IMR-90 (cell line): ENCODE results near the gene GAREM2. TPM values are rescaled to one million over a fixed set of nuclear protein-coding genes. Genes with fewer than 3 reads are reported as not detected.

ENCODE experiments used
- ATAC-seq: fragments of 200-7000 bp; cut with Tn5 transposase; 2 replicates; pipeline ENCODE4 v1.9.1; 2020; ENCODE audit warnings: low read depth, mild to moderate bottlenecking, moderate library complexity
- BruUV-seq: library from RNA; stranded (reverse); fragments of 400-500 nt; replicated peaks from 2 replicates; lab custom pipeline; 2021; lab: Mats Ljungman, UMichigan
- CTCF ChIA-PET: fragments of 300-600 bp; formaldehyde crosslinking; extraction: SDS; loops from one replicate; lab custom pipeline; 2021; ENCODE audit warnings: antibody characterized with exemption; lab: Yijun Ruan, JAX
- POLR2A ChIA-PET: fragments of 300-600 bp; sonication (Branson Sonifier 250); formaldehyde crosslinking; loops from one replicate; lab custom pipeline; 2022; ENCODE audit warnings: antibody characterized with exemption; ENCODE audit not compliant: unreplicated experiment; lab: Charles Lee
- DNase-seq: peaks from one replicate; pipeline ENCODE4 v3.0.0; 2013
- H2AFZ ChIP-seq: replicated peaks from 2 replicates; pipeline ENCODE3; 2013; ENCODE audit warnings: low read length, mild to moderate bottlenecking; ENCODE audit not compliant: poor library complexity
- H2AK5ac ChIP-seq: 2 replicates; pipeline ENCODE4 v1.6.1; 2013; ENCODE audit warnings: low read depth, low read length, inconsistent platforms
- H2AK9ac ChIP-seq: replicated peaks from 2 replicates; pipeline ENCODE3; 2013; ENCODE audit warnings: mild to moderate bottlenecking, low read depth, low read length, moderate library complexity; ENCODE audit not compliant: poor library complexity
- H2BK120ac ChIP-seq: 2 replicates; pipeline ENCODE4 v1.6.1; 2013; ENCODE audit warnings: low read depth, low read length, inconsistent platforms
- H2BK15ac ChIP-seq: 3 replicates; pipeline ENCODE4 v1.6.1; 2013; ENCODE audit warnings: low read depth, low read length, inconsistent platforms
- H2BK20ac ChIP-seq: 2 replicates; pipeline ENCODE4 v1.6.1; 2013; ENCODE audit warnings: low read depth, mild to moderate bottlenecking, inconsistent platforms, low read length, moderate library complexity
- H2BK5ac ChIP-seq: 2 replicates; pipeline ENCODE4 v1.6.1; 2013; ENCODE audit warnings: mild to moderate bottlenecking, low read depth, low read length, inconsistent platforms; ENCODE audit not compliant: poor library complexity, severe bottlenecking
- H3K14ac ChIP-seq: replicated peaks from 2 replicates; pipeline ENCODE4 v1.6.1; 2013; ENCODE audit warnings: low read depth, low read length, inconsistent platforms
- H3K18ac ChIP-seq: 2 replicates; pipeline ENCODE4 v1.6.1; 2013; ENCODE audit warnings: low read depth, low read length, control low read depth
- H3K23ac ChIP-seq: 2 replicates; pipeline ENCODE4 v1.6.1; 2013; ENCODE audit warnings: low read depth, low read length, inconsistent platforms
- H3K27ac ChIP-seq: 2 replicates; pipeline ENCODE4 v1.5.1; 2013; ENCODE audit warnings: mild to moderate bottlenecking, control low read depth, low read length; ENCODE audit not compliant: insufficient read depth
- H3K27me3 ChIP-seq: 2 replicates; pipeline ENCODE4 v1.6.1; 2013; ENCODE audit warnings: low read length; ENCODE audit not compliant: control insufficient read depth, insufficient read depth
- H3K36me3 ChIP-seq: 2 replicates; pipeline ENCODE4 v1.6.1; 2013; ENCODE audit warnings: low read length, mixed read lengths; ENCODE audit not compliant: control insufficient read depth, insufficient read depth
- H3K4ac ChIP-seq: 2 replicates; pipeline ENCODE4 v1.6.1; 2013; ENCODE audit warnings: low read depth, low read length, inconsistent platforms
- H3K4me1 ChIP-seq: 2 replicates; pipeline ENCODE4 v1.6.1; 2013; ENCODE audit warnings: low read length, mixed read lengths; ENCODE audit not compliant: control insufficient read depth, insufficient read depth
- H3K4me2 ChIP-seq: 2 replicates; pipeline ENCODE4 v1.6.1; 2013; ENCODE audit warnings: low read depth, mild to moderate bottlenecking, control low read depth, low read length, moderate library complexity
- H3K4me3 ChIP-seq: 2 replicates; pipeline ENCODE4 v1.5.1; 2013; ENCODE audit warnings: low read depth, mild to moderate bottlenecking, control low read depth, low read length, moderate library complexity; ENCODE audit not compliant: insufficient read depth
- H3K56ac ChIP-seq: 2 replicates; pipeline ENCODE4 v1.6.1; 2013; ENCODE audit warnings: low read length, inconsistent platforms; ENCODE audit not compliant: insufficient read depth; ENCODE audit errors: extremely low read depth
- H3K79me1 ChIP-seq, 2 experiments: 2 replicates each; pipeline ENCODE4 v1.6.1; 2013; ENCODE audit warnings: low read length in 2 of 2, inconsistent platforms in 1 of 2, low read depth in 1 of 2
- H3K9ac ChIP-seq: 2 replicates; pipeline ENCODE4 v1.6.1; 2013; ENCODE audit warnings: low read depth, low read length, control low read depth
- H3K9me1 ChIP-seq: 2 replicates; pipeline ENCODE4 v1.6.1; 2013; ENCODE audit warnings: low read length, inconsistent platforms; ENCODE audit not compliant: insufficient read depth
- H3K9me3 ChIP-seq: 2 replicates; pipeline ENCODE4 v1.6.1; 2013; ENCODE audit warnings: low read length; ENCODE audit not compliant: control insufficient read depth, insufficient read depth
- H4K20me1 ChIP-seq: 2 replicates; pipeline ENCODE4 v1.6.1; 2013; ENCODE audit warnings: low read length, inconsistent platforms; ENCODE audit not compliant: insufficient read depth
- H4K5ac ChIP-seq: 2 replicates; pipeline ENCODE4 v1.6.1; 2013; ENCODE audit warnings: mild to moderate bottlenecking, low read depth, low read length, control low read depth
- H4K8ac ChIP-seq, 2 experiments: 2 replicates each; pipeline ENCODE4 v1.6.1; 2013; ENCODE audit warnings: low read depth in 2 of 2, low read length in 2 of 2, control low read depth in 1 of 2, inconsistent platforms in 1 of 2
- H4K91ac ChIP-seq: 2 replicates; pipeline ENCODE4 v1.6.1; 2013; ENCODE audit warnings: low read depth, low read length, inconsistent platforms; ENCODE audit not compliant: insufficient read depth
- CEBPB ChIP-seq: IDR thresholded peaks from 2 replicates; pipeline ENCODE4 v1.6.1; 2012; ENCODE audit warnings: low read depth, low read length, improper control_type of control experiment
- USF2 ChIP-seq: fragments of 150-350 bp; IDR thresholded peaks from 2 replicates; pipeline ENCODE4 v1.6.1; 2017; ENCODE audit warnings: mild to moderate bottlenecking, antibody characterized with exemption, low read length, low read depth
- WGBS, 2 experiments: methylation state at CpG; one replicate each; pipeline versions ENCODE4 v1.1.5 to v1.1.7; 2013; ENCODE audit warnings: missing lambda C conversion rate in 2 of 2; ENCODE audit not compliant: insufficient read length in 1 of 2; ENCODE audit errors: extremely low coverage in 2 of 2; 5-methylcytosine and 5-hydroxymethylcytosine counted together
- dilution Hi-C: fragments of 300-500 bp; cut with HindIII; formaldehyde crosslinking; loops from one replicate; pipeline ENCODE4 v1.14.3; 2018; ENCODE audit warnings: low sequenced_read_pairs; ENCODE audit not compliant: unreplicated experiment
- in situ Hi-C: fragments of 300-500 bp; cut with MboI; formaldehyde crosslinking; loops from 3 replicates; pipeline ENCODE4 v1.14.3; 2019; ENCODE audit warnings: low sequenced_read_pairs, inconsistent platforms, mixed read lengths
- intact Hi-C: fragments of 100-400 bp; cut with micrococcal nuclease; formaldehyde crosslinking; loops from 2 replicates; pipeline ENCODE4 v1.10.0; 2022
- polyA plus RNA-seq, 3 experiments: library from polyadenylated mRNA; depleted of rRNA; stranded (reverse); fragments of >200 nt; gene quantifications; 2 replicates each; pipeline ENCODE4 v1.2.3, GENCODE V29; 2012; ENCODE audit warnings: low replicate concordance in 1 of 3
- total RNA-seq: library from RNA; depleted of rRNA; stranded (reverse); fragments of >200 nt; gene quantifications from 2 replicates; pipeline ENCODE4 v1.2.3, GENCODE V29; 2012; rRNA removed

Gene GAREM2
- total and polyA plus RNA-seq, 2 of the 4 experiments (the other 2 are of a cell fraction), result 0.36 to 1.8 TPM

- no peak overlapping the region for H3K4ac ChIP-seq
- TF ChIP-seq CEBPB, result peak; percentile 89
- TF ChIP-seq USF2, result no peak
- H2BK15ac ChIP-seq, result no peak overlapping the region
- no peaks in the 10 kb centered on the region for H3K27me3 ChIP-seq
- dilution Hi-C loops (no loop called here), in situ Hi-C loops (no loop called here), intact Hi-C loops (loop anchor here (5.0 kb wide), 1 partner anchor 36 kb away; no protein-coding TSS in a partner anchor)
- H3K18ac ChIP-seq, result no peak overlapping the region
- H3K14ac ChIP-seq, result no peak overlapping the region
- CTCF ChIA-PET, result interaction anchor here (0.6 to 1.3 kb wide), 3 partner anchors 92 to 1626 kb away, joined by 3 to 4 read pairs (median 3); no protein-coding TSS in a partner anchor
- H3K9me3 ChIP-seq, result no peaks in the 10 kb centered on the region
- no peak overlapping the region for H2BK5ac ChIP-seq
- POLR2A ChIA-PET, result no interaction called here
- no peak for ATAC-seq
- no CpG with 5 or more reads among the region's 4 CpGs for WGBS, 2 experiments
- H3K36me3 ChIP-seq, result peaks cover 27% of the 10 kb centered on the region
- no peak overlapping the region for H4K91ac ChIP-seq
- no peak overlapping the region for H3K56ac ChIP-seq
- no peak overlapping the region for H2BK20ac ChIP-seq
- H3K23ac ChIP-seq, result no peak overlapping the region
- H3K27ac ChIP-seq, result no peak overlapping the region
- H4K5ac ChIP-seq, result no peak overlapping the region
- H4K8ac ChIP-seq, result no peak overlapping the region
- H4K20me1 ChIP-seq, result peaks cover 17% of the 10 kb centered on the region; the same call in 1 of the 2 replicates
- H3K9me1 ChIP-seq, result peaks cover 5% of the 10 kb centered on the region; the same call in 1 of the 2 replicates
- H2AK5ac ChIP-seq, result no peak overlapping the region
- H3K79me1 ChIP-seq, result peaks cover 25 to 39% of the 10 kb centered on the region in 2 experiments
- BruUV-seq, result no TSS peak
- DNase-seq, result peak; percentile 4
- no peak overlapping the region for H3K4me3 ChIP-seq
- H2AK9ac ChIP-seq, result no peak overlapping the region
- no peak overlapping the region for H2BK120ac ChIP-seq
- H3K4me2 ChIP-seq, result no peak overlapping the region
- H3K4me1 ChIP-seq, result peaks cover 3% of the 10 kb centered on the region; the same call in 1 of the 2 replicates
- H3K9ac ChIP-seq, result no peak overlapping the region
- H2AFZ ChIP-seq, result no peak overlapping the region
Observed at GRCh38 chr2:26238311-26238958, 65.5 kb downstream of the GAREM2 start.

Other genes starting within 250 kb of the GAREM2 start
- 8.1 and 15.4 TPM in 2 replicates for gene KIF3C, start 190.6 kb upstream of the GAREM2 start, total RNA-seq
- 8.3 and 9.4 TPM in 2 replicates for gene KIF3C, start 190.6 kb upstream of the GAREM2 start, polyA plus RNA-seq (2012; rRNA removed)
- 30.1 and 79.7 TPM in 2 replicates for gene RAB10, start 139.0 kb upstream of the GAREM2 start, total RNA-seq
- gene RAB10, start 139.0 kb upstream of the GAREM2 start, polyA plus RNA-seq (2012; rRNA removed), result 66.5 and 77.1 TPM in 2 replicates
- gene HADHA, start 71.5 kb downstream of the GAREM2 start, total RNA-seq, result 111 TPM in 2 replicates
- gene HADHA, start 71.5 kb downstream of the GAREM2 start, polyA plus RNA-seq (2012; rRNA removed), result 50.4 and 52.7 TPM in 2 replicates
- 79.8 and 80.5 TPM in 2 replicates for gene HADHB, start 71.9 kb downstream of the GAREM2 start, total RNA-seq
- 62.0 and 67.9 TPM in 2 replicates for gene HADHB, start 71.9 kb downstream of the GAREM2 start, polyA plus RNA-seq (2012; rRNA removed)
- gene SELENOI, start 173.1 kb downstream of the GAREM2 start, total RNA-seq, result 25.0 and 25.1 TPM in 2 replicates
- 3.6 and 5.1 TPM in 2 replicates for gene SELENOI, start 173.1 kb downstream of the GAREM2 start, polyA plus RNA-seq (2012; rRNA removed)
- not detected in 2 replicates for gene ADGRF3, start 173.7 kb downstream of the GAREM2 start, total RNA-seq
- 0.07 and 0.15 TPM in 2 replicates for gene ADGRF3, start 173.7 kb downstream of the GAREM2 start, polyA plus RNA-seq (2012; rRNA removed)
- under 0.01 and 0.18 TPM in 2 replicates for gene DRC1, start 228.8 kb downstream of the GAREM2 start, total RNA-seq
- not detected in 2 replicates for gene DRC1, start 228.8 kb downstream of the GAREM2 start, polyA plus RNA-seq (2012; rRNA removed)